ENCODE measurements around the gene MYLIP. TPM values are rescaled to one million over a fixed set of nuclear protein-coding genes. Genes with fewer than 3 reads are reported as not detected.

The MYLIP gene
- total and polyA plus RNA-seq, 2 of the 13 experiments (the other 11 are each of a cell fraction or from before 2014, with no cell fraction given) = 3.4 to 10.8 TPM

DNA sequence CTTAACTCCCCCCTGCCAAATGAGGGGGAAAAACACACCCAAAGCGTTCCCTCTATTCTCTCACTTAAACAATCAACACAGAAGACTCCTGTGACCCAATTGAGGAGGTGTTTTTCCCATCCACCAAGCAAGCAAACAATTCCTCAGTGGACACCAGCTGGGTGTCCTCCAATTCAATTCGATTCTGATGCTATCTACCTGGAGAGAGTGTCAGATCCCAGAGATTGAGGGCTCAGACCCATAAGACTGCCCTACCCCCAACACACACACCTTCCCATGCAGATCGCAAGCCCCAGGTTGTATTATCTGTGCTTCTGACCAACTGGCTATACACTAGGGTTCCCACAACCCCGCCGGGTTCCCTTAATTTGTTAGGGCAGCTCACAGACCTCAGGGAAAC lies 36.8 kb downstream of the MYLIP start (continued):
- no peak for TF ChIP-seq ARID4A (CRISPR knock-in tag; IDR thresholded peaks at IDR 0.05; ENCODE audit: borderline replicate concordance)

DNA sequence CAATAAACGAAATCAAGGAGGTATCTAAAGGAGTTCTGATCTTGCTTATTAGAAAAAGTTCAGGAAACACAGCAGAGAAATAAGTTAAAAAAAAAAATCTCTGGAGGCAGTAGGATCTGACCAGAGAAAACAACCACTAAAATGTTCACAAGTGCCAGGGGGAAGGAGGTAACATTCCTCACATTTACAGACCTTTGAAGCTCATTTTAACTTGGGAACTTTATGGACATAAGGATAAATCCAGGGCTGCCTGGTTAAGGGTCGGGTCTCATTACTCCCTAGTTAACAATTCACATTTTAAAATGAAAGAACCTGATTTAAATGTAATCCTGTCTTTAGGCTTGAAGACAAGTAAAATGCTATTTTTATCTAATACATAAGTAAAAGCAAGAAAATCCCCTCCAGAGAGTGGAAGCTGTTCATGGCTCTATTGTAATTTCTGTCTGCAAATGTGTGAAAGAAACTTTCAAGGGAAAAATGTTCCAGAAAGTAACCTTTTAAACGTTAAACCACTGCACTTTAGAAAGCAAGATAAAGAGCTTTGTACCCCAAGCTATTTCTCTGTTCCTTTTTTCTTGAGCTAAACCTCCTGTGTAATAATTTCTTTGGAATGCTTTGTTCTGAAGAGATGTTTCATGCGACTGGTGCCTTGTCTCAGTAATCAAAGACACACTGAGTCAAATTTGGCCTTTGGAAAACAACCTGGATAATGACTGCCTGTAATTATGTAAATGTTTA lies 38.2 kb downstream of the MYLIP start:
- DNase-seq (ENCODE audit: low spot score) (no peak), ATAC-seq (no peak), FAIRE-seq (no peak)
- Histone ChIP-seq H4K20me1 (ENCODE audit: insufficient read depth, low read length) (no peaks in the 10 kb centered on the region), H3K36me3 (replicated peaks in 1 of 2; ENCODE audit: control insufficient read depth in 1 of 2, insufficient read depth in 2 of 2, low read length in 2 of 2) (no peaks in the 10 kb centered on the region), H3K27me3 (ENCODE audit: control insufficient read depth in 1 of 2, insufficient read depth in 2 of 2, low read length in 2 of 2) (peaks cover 0 to 13% of the 10 kb centered on the region in 2 experiments; a peak in 3 of 5 replicates), H2AFZ (ENCODE audit: low read length) (no peak overlapping the region), H3K9me3 (ENCODE audit: low read length) (no peaks in the 10 kb centered on the region), H3K27ac (ENCODE audit: extremely low read length, insufficient read depth, low read length) (no peak overlapping the region), H3K4me3 (replicated peaks in 1 of 3; ENCODE audit: insufficient read depth in 1 of 3, low read depth in 2 of 3, low read length in 3 of 3) (no peak overlapping the region), H3K79me2 (ENCODE audit: insufficient read depth, low read length) (no peaks in the 10 kb centered on the region), H3K4me2 (ENCODE audit: low read depth, low read length) (no peak overlapping the region), H3K9ac (ENCODE audit: insufficient read depth, low read depth, low read length) (no peak overlapping the region), H3K4me1 (ENCODE audit: insufficient read depth, low read length) (no peaks in the 10 kb centered on the region)
- ChIA-PET CTCF (ENCODE audit: low intra/inter-chr PET ratio, low total read pairs) (no interaction called here), POLR2A (no interaction called here)
- WGBS (ENCODE audit: low lambda C conversion rate) = 16% methylated on average over 4 of the region's 4 CpGs
- in situ Hi-C loops (cut with HindIII; ENCODE audit: extremely low pct_ligation_motif_present, low pct_unique_long_range_greater_than_20kb) = no loop called here
- no TSS peak for BruUV-seq (replicated peaks)
- intact Hi-C loops (cut with micrococcal nuclease; ENCODE audit: unreplicated experiment) = no loop called here
- TF ChIP-seq ZNF839 (CRISPR knock-in tag; IDR thresholded peaks at IDR 0.05; ENCODE audit: borderline replicate concordance) = no peak
- no peak for TF ChIP-seq KLF6 (CRISPR knock-in tag; IDR thresholded peaks at IDR 0.05)
- TF ChIP-seq, protein P1, sequence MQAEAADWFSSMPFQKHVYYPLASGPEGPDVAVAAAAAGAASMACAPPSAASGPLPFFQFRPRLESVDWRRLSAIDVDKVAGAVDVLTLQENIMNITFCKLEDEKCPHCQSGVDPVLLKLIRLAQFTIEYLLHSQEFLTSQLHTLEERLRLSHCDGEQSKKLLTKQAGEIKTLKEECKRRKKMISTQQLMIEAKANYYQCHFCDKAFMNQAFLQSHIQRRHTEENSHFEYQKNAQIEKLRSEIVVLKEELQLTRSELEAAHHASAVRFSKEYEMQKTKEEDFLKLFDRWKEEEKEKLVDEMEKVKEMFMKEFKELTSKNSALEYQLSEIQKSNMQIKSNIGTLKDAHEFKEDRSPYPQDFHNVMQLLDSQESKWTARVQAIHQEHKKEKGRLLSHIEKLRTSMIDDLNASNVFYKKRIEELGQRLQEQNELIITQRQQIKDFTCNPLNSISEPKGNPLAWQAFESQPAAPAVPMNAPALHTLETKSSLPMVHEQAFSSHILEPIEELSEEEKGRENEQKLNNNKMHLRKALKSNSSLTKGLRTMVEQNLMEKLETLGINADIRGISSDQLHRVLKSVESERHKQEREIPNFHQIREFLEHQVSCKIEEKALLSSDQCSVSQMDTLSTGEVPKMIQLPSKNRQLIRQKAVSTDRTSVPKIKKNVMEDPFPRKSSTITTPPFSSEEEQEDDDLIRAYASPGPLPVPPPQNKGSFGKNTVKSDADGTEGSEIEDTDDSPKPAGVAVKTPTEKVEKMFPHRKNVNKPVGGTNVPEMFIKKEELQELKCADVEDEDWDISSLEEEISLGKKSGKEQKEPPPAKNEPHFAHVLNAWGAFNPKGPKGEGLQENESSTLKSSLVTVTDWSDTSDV (CRISPR knock-in tag; IDR thresholded peaks at IDR 0.05) = no peak
- TF ChIP-seq, protein P2, sequence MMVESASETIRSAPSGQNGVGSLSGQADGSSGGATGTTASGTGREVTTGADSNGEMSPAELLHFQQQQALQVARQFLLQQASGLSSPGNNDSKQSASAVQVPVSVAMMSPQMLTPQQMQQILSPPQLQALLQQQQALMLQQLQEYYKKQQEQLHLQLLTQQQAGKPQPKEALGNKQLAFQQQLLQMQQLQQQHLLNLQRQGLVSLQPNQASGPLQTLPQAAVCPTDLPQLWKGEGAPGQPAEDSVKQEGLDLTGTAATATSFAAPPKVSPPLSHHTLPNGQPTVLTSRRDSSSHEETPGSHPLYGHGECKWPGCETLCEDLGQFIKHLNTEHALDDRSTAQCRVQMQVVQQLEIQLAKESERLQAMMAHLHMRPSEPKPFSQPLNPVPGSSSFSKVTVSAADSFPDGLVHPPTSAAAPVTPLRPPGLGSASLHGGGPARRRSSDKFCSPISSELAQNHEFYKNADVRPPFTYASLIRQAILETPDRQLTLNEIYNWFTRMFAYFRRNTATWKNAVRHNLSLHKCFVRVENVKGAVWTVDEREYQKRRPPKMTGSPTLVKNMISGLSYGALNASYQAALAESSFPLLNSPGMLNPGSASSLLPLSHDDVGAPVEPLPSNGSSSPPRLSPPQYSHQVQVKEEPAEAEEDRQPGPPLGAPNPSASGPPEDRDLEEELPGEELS (CRISPR knock-in tag; IDR thresholded peaks at IDR 0.05) = no peak
- TF ChIP-seq, protein P3, sequence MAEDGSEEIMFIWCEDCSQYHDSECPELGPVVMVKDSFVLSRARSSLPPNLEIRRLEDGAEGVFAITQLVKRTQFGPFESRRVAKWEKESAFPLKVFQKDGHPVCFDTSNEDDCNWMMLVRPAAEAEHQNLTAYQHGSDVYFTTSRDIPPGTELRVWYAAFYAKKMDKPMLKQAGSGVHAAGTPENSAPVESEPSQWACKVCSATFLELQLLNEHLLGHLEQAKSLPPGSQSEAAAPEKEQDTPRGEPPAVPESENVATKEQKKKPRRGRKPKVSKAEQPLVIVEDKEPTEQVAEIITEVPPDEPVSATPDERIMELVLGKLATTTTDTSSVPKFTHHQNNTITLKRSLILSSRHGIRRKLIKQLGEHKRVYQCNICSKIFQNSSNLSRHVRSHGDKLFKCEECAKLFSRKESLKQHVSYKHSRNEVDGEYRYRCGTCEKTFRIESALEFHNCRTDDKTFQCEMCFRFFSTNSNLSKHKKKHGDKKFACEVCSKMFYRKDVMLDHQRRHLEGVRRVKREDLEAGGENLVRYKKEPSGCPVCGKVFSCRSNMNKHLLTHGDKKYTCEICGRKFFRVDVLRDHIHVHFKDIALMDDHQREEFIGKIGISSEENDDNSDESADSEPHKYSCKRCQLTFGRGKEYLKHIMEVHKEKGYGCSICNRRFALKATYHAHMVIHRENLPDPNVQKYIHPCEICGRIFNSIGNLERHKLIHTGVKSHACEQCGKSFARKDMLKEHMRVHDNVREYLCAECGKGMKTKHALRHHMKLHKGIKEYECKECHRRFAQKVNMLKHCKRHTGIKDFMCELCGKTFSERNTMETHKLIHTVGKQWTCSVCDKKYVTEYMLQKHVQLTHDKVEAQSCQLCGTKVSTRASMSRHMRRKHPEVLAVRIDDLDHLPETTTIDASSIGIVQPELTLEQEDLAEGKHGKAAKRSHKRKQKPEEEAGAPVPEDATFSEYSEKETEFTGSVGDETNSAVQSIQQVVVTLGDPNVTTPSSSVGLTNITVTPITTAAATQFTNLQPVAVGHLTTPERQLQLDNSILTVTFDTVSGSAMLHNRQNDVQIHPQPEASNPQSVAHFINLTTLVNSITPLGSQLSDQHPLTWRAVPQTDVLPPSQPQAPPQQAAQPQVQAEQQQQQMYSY (CRISPR knock-in tag; IDR thresholded peaks at IDR 0.05) = no peak
- TF ChIP-seq BRD4 (CRISPR knock-in tag; IDR thresholded peaks at IDR 0.05) = no peak
- no peak for TF ChIP-seq EHMT2 (IDR thresholded peaks at IDR 0.05; ENCODE audit: borderline replicate concordance, low read depth, low read length)
- TF ChIP-seq AHR (CRISPR knock-in tag; IDR thresholded peaks at IDR 0.05) = no peak
